ENCODE data around the gene CDC37L1. TPM values are rescaled to one million over a fixed set of nuclear protein-coding genes. Genes with fewer than 3 reads are reported as not detected.

CDC37L1 gene
- total RNA-seq, 2 donors from 2014 or later = 44.9 to 53.4 TPM

DNA sequence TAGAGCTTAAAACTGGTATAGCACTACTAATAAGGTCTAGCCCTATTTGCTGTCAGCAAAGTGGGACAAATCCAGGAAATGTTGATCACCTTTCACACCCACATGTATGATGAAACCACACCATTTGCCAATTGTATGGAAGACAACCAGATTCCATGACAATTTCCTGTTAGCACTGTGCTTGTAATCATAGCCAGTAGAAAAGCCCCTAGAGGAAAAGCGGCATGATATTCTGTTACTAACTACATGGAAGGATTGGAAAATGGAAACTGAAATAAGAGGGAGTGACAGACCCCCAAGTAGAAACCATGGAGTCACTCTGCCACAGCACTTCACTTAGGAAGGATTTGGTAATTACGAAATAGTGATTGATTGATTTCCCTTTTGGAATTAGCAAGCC lies 14.0 kb upstream of the CDC37L1 start:
- H3K9me3 ChIP-seq = no peaks in the 10 kb centered on the region
- peaks cover 0 to 42% of the 10 kb centered on the region in 2 donors for H3K4me1 ChIP-seq
- H3K27me3 ChIP-seq = no peaks in the 10 kb centered on the region
- no peak for DNase-seq (ENCODE audit: low spot score)
- peak overlapping the region in 1 of 2 donors; percentile 64 for H3K27ac ChIP-seq
- no peak overlapping the region for H3K4me3 ChIP-seq
- TF ChIP-seq, protein P1, sequence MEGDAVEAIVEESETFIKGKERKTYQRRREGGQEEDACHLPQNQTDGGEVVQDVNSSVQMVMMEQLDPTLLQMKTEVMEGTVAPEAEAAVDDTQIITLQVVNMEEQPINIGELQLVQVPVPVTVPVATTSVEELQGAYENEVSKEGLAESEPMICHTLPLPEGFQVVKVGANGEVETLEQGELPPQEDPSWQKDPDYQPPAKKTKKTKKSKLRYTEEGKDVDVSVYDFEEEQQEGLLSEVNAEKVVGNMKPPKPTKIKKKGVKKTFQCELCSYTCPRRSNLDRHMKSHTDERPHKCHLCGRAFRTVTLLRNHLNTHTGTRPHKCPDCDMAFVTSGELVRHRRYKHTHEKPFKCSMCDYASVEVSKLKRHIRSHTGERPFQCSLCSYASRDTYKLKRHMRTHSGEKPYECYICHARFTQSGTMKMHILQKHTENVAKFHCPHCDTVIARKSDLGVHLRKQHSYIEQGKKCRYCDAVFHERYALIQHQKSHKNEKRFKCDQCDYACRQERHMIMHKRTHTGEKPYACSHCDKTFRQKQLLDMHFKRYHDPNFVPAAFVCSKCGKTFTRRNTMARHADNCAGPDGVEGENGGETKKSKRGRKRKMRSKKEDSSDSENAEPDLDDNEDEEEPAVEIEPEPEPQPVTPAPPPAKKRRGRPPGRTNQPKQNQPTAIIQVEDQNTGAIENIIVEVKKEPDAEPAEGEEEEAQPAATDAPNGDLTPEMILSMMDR (IDR thresholded peaks at IDR 0.05) = no peak
- H3K36me3 ChIP-seq = no peaks in the 10 kb centered on the region

DNA sequence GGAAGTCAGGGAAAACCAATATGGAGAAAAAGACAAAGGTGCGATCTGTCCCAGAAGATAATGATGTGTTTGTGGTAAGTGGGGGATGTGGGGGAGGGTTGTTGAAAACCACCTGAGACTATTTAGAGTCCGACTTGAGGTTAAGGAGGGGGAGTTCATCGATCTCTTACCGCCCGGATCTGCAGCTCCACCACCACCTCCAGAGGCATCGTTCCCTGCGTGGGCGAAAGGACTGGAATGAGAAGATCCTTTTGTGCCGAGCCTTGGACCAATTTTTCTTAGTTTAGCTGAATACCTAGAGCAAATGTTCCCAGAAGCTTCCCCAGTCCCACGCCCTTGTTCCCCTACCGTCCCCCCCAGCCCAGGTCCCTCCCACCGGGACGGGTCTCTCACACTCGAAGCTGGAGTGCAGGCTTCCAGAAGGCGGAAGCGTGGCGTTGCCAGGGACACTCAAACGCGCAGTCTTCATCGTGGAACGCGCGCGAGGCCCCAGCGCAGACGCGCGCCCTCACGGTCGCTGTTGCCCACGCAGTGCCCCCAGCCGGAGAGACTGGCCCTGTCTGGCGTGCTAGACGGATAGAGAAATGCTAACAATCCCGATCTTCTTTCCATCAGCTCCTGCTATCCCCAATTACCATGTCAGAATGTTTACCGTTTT lies 13.2 kb upstream of the CDC37L1 start, which contains the start of gene SPATA6L:
Gene SPATA6L, minus strand, starts transcription at position 439 of the 658 bp plus-strand sequence. Its CDS starts 230 bp downstream, at position 209.
- DNase-seq (ENCODE audit: low spot score) = peak; percentile 79
- peak within 1 kb of the TSS; percentile 33 to 64 for H3K27ac ChIP-seq
- TF ChIP-seq, protein P1 (IDR thresholded peaks at IDR 0.05) = peak in 1 of 2 donors; percentile 42
- H3K27me3 ChIP-seq = no peaks in the 10 kb centered on the region
- peaks cover 0 to 42% of the 10 kb centered on the region in 2 donors for H3K4me1 ChIP-seq
- no peaks in the 10 kb centered on the region for H3K9me3 ChIP-seq
- no peaks in the 10 kb centered on the region for H3K36me3 ChIP-seq
- H3K4me3 ChIP-seq = peak within 1 kb of the TSS; percentile 40 to 54

DNA sequence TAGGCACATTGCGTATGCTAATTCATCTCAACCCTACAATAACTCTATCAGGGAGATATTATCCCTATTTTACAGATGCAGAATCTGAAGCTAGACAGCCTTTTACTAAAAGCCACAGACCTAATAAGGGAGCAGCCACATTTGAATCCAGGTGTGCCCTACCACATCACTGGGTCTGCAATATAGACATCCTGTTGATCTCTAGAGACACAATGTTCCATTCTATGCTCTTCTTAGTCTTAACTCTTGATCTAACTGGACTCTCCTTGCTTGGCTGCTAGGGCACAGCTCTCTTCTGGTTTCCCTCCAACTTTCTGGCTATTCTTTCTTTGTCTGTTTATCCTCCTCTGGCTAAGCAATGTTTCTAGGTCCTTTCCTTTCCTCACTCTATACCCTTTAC lies 11.7 kb upstream of the CDC37L1 start:
- H3K4me3 ChIP-seq = no peak overlapping the region
- no peaks in the 10 kb centered on the region for H3K9me3 ChIP-seq
- H3K4me1 ChIP-seq = peaks cover 0 to 35% of the 10 kb centered on the region in 2 donors
- no peaks in the 10 kb centered on the region for H3K36me3 ChIP-seq
- H3K27me3 ChIP-seq = no peaks in the 10 kb centered on the region
- TF ChIP-seq, protein P1 (IDR thresholded peaks at IDR 0.05) = no peak
- DNase-seq (ENCODE audit: low spot score) = no peak
- no peak overlapping the region for H3K27ac ChIP-seq

DNA sequence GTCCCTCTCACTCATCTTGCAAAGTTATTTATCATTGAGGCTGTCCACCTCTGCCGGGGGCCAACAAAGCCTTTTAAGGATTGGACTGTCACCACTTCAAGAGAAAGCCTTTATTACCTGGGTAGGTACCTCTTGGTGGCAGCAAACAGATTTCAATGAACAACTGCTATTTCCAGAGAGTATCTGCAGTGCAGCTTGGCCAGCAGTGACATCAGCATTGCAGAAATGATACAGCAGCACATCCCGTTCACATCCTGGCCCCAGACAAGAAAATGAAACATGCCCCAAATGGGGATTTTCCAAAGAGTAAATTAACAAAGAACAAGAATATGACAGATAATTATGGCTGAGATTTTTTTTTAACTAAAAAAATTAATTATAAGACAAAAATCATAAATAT lies 10.8 kb upstream of the CDC37L1 start:
- H3K4me1 ChIP-seq = peaks cover 0 to 26% of the 10 kb centered on the region in 2 donors
- H3K27ac ChIP-seq = no peak overlapping the region
- H3K36me3 ChIP-seq = no peaks in the 10 kb centered on the region
- no peaks in the 10 kb centered on the region for H3K27me3 ChIP-seq
- TF ChIP-seq, protein P1 (IDR thresholded peaks at IDR 0.05) = no peak
- DNase-seq (ENCODE audit: low spot score) = no peak
- no peak overlapping the region for H3K4me3 ChIP-seq
- no peaks in the 10 kb centered on the region for H3K9me3 ChIP-seq

DNA sequence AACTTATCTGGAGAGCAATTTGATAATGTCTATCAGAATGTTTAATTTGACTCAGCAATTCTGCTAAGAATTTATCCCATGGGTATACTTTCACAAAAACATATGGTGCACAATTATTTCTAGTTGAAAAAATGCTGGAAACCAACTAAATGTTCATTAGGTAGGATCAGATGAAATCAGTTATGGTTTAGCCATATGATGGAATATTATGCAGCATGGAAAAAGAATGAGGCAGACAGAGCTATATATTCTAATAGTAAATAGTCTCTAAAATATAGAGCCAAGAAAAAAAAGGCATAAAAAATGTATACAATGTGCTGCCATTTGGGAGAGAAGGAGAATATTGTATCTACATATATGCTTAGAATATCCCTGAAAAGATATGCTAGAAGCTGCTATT lies 9.5 kb upstream of the CDC37L1 start:
- H3K4me3 ChIP-seq = no peak overlapping the region
- H3K36me3 ChIP-seq = no peaks in the 10 kb centered on the region
- H3K27me3 ChIP-seq = no peaks in the 10 kb centered on the region
- no peak for DNase-seq (ENCODE audit: low spot score)
- H3K9me3 ChIP-seq = no peaks in the 10 kb centered on the region
- H3K27ac ChIP-seq = no peak overlapping the region
- TF ChIP-seq, protein P1 (IDR thresholded peaks at IDR 0.05) = no peak
- peaks cover 0 to 18% of the 10 kb centered on the region in 2 donors for H3K4me1 ChIP-seq

DNA sequence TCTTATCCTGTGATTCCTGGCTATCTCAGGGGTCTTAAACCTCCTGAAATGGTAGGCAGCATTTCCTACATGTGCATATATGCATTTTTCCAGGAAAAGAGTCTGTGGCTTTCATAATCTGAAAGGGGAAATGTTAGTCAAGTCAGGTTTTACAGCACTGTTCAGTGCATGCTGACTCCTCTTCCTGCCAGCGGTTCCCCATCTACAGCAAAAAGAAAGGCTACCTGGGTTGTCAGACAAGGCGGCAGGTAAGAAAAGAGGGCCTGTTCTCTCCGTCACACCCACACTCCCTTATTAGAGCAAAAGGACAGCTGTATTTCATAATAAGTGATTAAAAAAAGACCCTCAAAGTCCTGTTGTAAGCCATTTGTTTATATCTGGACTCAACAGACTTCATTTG lies 8.8 kb upstream of the CDC37L1 start:
- Histone ChIP-seq H3K9me3 (no peaks in the 10 kb centered on the region), H3K36me3 (no peaks in the 10 kb centered on the region), H3K27me3 (no peaks in the 10 kb centered on the region), H3K4me1 (peaks cover 0 to 11% of the 10 kb centered on the region in 2 donors), H3K4me3 (no peak overlapping the region), H3K27ac (no peak overlapping the region)
- DNase-seq (ENCODE audit: low spot score) = no peak
- TF ChIP-seq, protein P1 (IDR thresholded peaks at IDR 0.05) = no peak

Data from right atrium auricular region (tissue), 2 donors.